Panc1 (cell line): ENCODE data around the gene GAL3ST3. TPM values are rescaled to one million over a fixed set of nuclear protein-coding genes. Genes with fewer than 3 reads are reported as not detected.

Experiments
- ATAC-seq: fragments of 200-7000 bp; cut with Tn5 transposase; 2 replicates; pipeline ENCODE4 v1.9.1; 2020; ENCODE audit warnings: mild to moderate bottlenecking, moderate library complexity
- BruUV-seq: library from RNA; stranded (reverse); fragments of 400-500 nt; replicated peaks from 2 replicates; lab custom pipeline; 2021; lab: Mats Ljungman, UMichigan
- CTCF ChIA-PET: fragments of 300-600 bp; sonication (Branson Sonifier 250); formaldehyde crosslinking; loops from one replicate; lab custom pipeline; 2022; ENCODE audit warnings: antibody characterized with exemption; lab: Charles Lee
- POLR2A ChIA-PET: fragments of 300-600 bp; sonication (Branson Sonifier 250); formaldehyde crosslinking; loops from one replicate; lab custom pipeline; 2022; ENCODE audit warnings: antibody characterized with exemption; lab: Charles Lee
- DNase-seq: peaks from one replicate; pipeline ENCODE4 v3.0.0-alpha.2; 2010; ENCODE audit warnings: low read depth, low spot score
- H3K27ac ChIP-seq: 2 replicates; pipeline ENCODE4 v1.5.1; 2011; ENCODE audit warnings: mild to moderate bottlenecking, low read length, inconsistent platforms
- H3K27me3 ChIP-seq: fragments of 200-500 bp; sonication (Bioruptor generic); 2 replicates; pipeline ENCODE4 v1.6.0; 2014; ENCODE audit warnings: low read length, inconsistent platforms; ENCODE audit not compliant: control insufficient read depth, insufficient read depth
- H3K36me3 ChIP-seq: fragments of 200-500 bp; sonication (Bioruptor generic); 2 replicates; pipeline ENCODE4 v1.5.1; 2014; ENCODE audit warnings: inconsistent platforms, mild to moderate bottlenecking, low read length, moderate library complexity; ENCODE audit not compliant: control insufficient read depth, insufficient read depth
- H3K4me1 ChIP-seq: 2 replicates; pipeline ENCODE4 v1.5.1; 2011; ENCODE audit warnings: inconsistent platforms, mild to moderate bottlenecking, low read length, moderate library complexity; ENCODE audit not compliant: control insufficient read depth, insufficient read depth
- H3K4me3 ChIP-seq, 2 experiments: 2 replicates each; pipeline ENCODE4 v1.5.1; 2011 to 2012; ENCODE audit warnings: low read depth in 2 of 2, low read length in 2 of 2, mild to moderate bottlenecking in 2 of 2, inconsistent platforms in 1 of 2, moderate library complexity in 1 of 2
- H3K9me3 ChIP-seq: fragments of 200-500 bp; sonication (Bioruptor generic); 2 replicates; pipeline ENCODE4 v1.5.1; 2014; ENCODE audit warnings: low read depth, mild to moderate bottlenecking, inconsistent platforms, low read length, moderate library complexity; ENCODE audit not compliant: control insufficient read depth, insufficient read depth
- POLR2AphosphoS5 ChIP-seq: IDR thresholded peaks from 2 replicates; pipeline ENCODE4 v1.6.1; 2012; ENCODE audit warnings: mild to moderate bottlenecking, low read depth, low read length, moderate library complexity
- SIN3A ChIP-seq: IDR thresholded peaks from 2 replicates; pipeline ENCODE4 v1.6.1; 2012; ENCODE audit warnings: low read depth, mild to moderate bottlenecking, low read length, moderate library complexity, borderline replicate concordance; ENCODE audit not compliant: insufficient read depth
- TCF7L2 ChIP-seq: IDR thresholded peaks from 2 replicates; pipeline ENCODE4 v1.6.1; 2011; ENCODE audit warnings: mild to moderate bottlenecking, low read depth, low read length, inconsistent platforms
- in situ Hi-C: cut with HindIII; loops from 2 replicates; pipeline ENCODE4 v1.10.0; 2016; ENCODE audit warnings: low sequenced_read_pairs, low pct_unique_long_range_greater_than_20kb
- intact Hi-C: fragments of 100-400 bp; cut with micrococcal nuclease; formaldehyde crosslinking; loops from one replicate; pipeline ENCODE4 v1.10.0; 2022; ENCODE audit not compliant: unreplicated experiment
- total RNA-seq: library from RNA; stranded (reverse); gene quantifications from one replicate; pipeline ENCODE4 v1.2.1, GENCODE V29; 2021; ENCODE audit not compliant: unreplicated experiment
- TF ChIP-seq, protein P1 (sequence below): fragments of 450-650 bp; IDR thresholded peaks from 2 replicates; pipeline ENCODE4 v1.5.1; 2017; ENCODE audit warnings: mild to moderate bottlenecking
- TF ChIP-seq, protein P2 (sequence below), 2 experiments: IDR thresholded peaks; 2 replicates each; pipeline ENCODE4 v1.6.1; 2011 to 2012; ENCODE audit warnings: low read depth in 2 of 2, control low read depth in 1 of 2, low read length in 1 of 2, mild to moderate bottlenecking in 1 of 2, moderate library complexity in 1 of 2; ENCODE audit not compliant: insufficient read depth in 1 of 2

GAL3ST3 gene
- total RNA-seq, 1 experiment from 2014 or later, result not detected

DNA sequence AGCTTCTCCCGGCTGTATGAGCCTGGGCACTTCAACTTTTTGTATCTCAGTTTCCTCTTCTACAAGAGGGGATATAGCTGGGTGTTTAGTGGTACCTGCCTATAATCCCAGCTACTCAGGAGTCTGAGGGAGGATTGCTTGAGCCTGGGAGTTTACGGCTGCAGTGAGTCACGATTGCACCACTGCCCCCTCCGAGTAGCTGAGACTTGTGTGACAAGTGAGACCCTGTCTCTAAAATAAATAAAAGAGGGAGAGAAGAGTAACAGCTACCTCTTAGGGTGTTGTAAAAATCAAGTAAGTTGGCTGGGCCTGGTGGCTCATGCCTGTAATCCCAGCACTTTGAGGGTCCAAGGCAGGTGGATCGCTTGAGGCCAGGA is 12.6 kb downstream of the GAL3ST3 start:
- no peaks in the 10 kb centered on the region for H3K4me1 ChIP-seq
- no peak for DNase-seq
- no TSS peak for BruUV-seq
- in situ Hi-C loops, result no loop called here
- CTCF ChIA-PET, result interaction anchor here (1.0 to 1.1 kb wide), 2 partner anchors 9 to 324 kb away, joined by 3 to 4 read pairs; partner anchors contain the start of gene KAT5
- H3K27me3 ChIP-seq, result no peaks in the 10 kb centered on the region
- H3K9me3 ChIP-seq, result peaks cover 2% of the 10 kb centered on the region; the same call in 1 of the 2 replicates
- H3K36me3 ChIP-seq, result no peaks in the 10 kb centered on the region
- no peak for ATAC-seq
- TF ChIP-seq SIN3A (no peak), TCF7L2 (no peak), POLR2AphosphoS5 (no peak)
- TF ChIP-seq, protein P1, sequence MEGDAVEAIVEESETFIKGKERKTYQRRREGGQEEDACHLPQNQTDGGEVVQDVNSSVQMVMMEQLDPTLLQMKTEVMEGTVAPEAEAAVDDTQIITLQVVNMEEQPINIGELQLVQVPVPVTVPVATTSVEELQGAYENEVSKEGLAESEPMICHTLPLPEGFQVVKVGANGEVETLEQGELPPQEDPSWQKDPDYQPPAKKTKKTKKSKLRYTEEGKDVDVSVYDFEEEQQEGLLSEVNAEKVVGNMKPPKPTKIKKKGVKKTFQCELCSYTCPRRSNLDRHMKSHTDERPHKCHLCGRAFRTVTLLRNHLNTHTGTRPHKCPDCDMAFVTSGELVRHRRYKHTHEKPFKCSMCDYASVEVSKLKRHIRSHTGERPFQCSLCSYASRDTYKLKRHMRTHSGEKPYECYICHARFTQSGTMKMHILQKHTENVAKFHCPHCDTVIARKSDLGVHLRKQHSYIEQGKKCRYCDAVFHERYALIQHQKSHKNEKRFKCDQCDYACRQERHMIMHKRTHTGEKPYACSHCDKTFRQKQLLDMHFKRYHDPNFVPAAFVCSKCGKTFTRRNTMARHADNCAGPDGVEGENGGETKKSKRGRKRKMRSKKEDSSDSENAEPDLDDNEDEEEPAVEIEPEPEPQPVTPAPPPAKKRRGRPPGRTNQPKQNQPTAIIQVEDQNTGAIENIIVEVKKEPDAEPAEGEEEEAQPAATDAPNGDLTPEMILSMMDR, result no peak
- TF ChIP-seq, protein P2, sequence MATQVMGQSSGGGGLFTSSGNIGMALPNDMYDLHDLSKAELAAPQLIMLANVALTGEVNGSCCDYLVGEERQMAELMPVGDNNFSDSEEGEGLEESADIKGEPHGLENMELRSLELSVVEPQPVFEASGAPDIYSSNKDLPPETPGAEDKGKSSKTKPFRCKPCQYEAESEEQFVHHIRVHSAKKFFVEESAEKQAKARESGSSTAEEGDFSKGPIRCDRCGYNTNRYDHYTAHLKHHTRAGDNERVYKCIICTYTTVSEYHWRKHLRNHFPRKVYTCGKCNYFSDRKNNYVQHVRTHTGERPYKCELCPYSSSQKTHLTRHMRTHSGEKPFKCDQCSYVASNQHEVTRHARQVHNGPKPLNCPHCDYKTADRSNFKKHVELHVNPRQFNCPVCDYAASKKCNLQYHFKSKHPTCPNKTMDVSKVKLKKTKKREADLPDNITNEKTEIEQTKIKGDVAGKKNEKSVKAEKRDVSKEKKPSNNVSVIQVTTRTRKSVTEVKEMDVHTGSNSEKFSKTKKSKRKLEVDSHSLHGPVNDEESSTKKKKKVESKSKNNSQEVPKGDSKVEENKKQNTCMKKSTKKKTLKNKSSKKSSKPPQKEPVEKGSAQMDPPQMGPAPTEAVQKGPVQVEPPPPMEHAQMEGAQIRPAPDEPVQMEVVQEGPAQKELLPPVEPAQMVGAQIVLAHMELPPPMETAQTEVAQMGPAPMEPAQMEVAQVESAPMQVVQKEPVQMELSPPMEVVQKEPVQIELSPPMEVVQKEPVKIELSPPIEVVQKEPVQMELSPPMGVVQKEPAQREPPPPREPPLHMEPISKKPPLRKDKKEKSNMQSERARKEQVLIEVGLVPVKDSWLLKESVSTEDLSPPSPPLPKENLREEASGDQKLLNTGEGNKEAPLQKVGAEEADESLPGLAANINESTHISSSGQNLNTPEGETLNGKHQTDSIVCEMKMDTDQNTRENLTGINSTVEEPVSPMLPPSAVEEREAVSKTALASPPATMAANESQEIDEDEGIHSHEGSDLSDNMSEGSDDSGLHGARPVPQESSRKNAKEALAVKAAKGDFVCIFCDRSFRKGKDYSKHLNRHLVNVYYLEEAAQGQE (IDR thresholded peaks at IDR 0.05; ENCODE audit: insufficient read depth in 1 of 2, low read depth in 2 of 2, low read length in 1 of 2), result no peak
- no peak overlapping the region for H3K4me3 ChIP-seq
- POLR2A ChIA-PET, result no interaction called here
- intact Hi-C loops, result no loop called here
- H3K27ac ChIP-seq, result no peak overlapping the region

DNA sequence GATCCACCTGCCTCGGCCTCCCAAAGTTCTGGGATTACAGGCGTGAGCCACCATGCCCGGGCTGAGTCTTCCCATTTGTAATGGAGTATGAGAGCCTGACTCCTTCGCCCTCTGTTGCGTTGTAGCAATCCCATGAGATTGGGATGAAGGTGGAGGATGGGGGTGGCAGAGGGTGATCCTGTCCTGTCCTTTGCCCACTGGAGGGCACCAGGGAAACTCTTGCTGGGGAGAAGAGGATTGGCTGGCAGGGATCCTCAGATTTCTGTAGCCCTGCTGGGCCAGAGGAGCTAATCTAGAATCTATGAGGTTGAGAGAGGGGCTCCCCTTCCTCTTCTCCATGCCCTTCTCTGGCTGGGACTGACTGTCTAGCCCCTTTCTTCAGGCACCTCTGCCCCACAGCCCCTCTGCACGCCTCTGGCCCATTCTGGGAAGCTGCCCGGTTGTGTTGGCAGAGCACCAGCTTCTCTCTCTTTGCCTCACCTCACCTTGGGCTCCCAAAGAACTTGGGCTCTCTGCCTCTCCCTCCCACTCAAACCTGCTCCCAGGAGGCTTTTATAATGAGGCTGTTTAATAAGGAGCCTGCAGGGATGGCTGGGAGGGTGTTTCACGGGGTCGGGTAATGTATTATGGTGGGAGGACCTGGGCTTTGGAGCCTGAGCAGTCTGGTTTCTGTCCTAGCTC is 13.2 kb downstream of the GAL3ST3 start:
- no peak overlapping the region for H3K4me3 ChIP-seq
- TF ChIP-seq, protein P2 (IDR thresholded peaks at IDR 0.05; ENCODE audit: insufficient read depth in 1 of 2, low read depth in 2 of 2, low read length in 1 of 2), result no peak
- TF ChIP-seq POLR2AphosphoS5 (no peak), SIN3A (no peak), TCF7L2 (no peak)
- TF ChIP-seq, protein P1, result no peak
- no peaks in the 10 kb centered on the region for H3K4me1 ChIP-seq
- no peaks in the 10 kb centered on the region for H3K36me3 ChIP-seq
- H3K9me3 ChIP-seq, result peaks cover 2% of the 10 kb centered on the region; the same call in 1 of the 2 replicates
- no TSS peak for BruUV-seq
- H3K27me3 ChIP-seq, result no peaks in the 10 kb centered on the region
- ATAC-seq (peak; percentile 54; the same call in 1 of the 2 replicates), DNase-seq (no peak)
- POLR2A ChIA-PET, result no interaction called here
- CTCF ChIA-PET, result interaction anchor here (1.0 to 1.1 kb wide), 2 partner anchors 10 to 324 kb away, joined by 3 to 4 read pairs; partner anchors contain the start of gene KAT5
- intact Hi-C loops (no loop called here), in situ Hi-C loops (no loop called here)
- no peak overlapping the region for H3K27ac ChIP-seq
